Neuronal stem cell (in vitro differentiated cells): Measurements from ENCODE around the gene ARF6.
A peak's percentile ranks its signal among the peaks of the same experiment; 100 is the strongest.

Experiments used
- DNase-seq: peaks from one replicate; pipeline ENCODE4 v3.0.0-alpha.2; 2013; ENCODE audit warnings: low spot score
- H2AFZ ChIP-seq: one replicate; pipeline ENCODE4 v1.6.1; 2013; ENCODE audit warnings: mild to moderate bottlenecking, low read length, inconsistent platforms
- H2AK5ac ChIP-seq: 2 replicates; pipeline ENCODE4 v1.6.1; 2013; ENCODE audit warnings: low read depth, mild to moderate bottlenecking, inconsistent platforms, low read length, moderate library complexity, mixed read lengths
- H2BK120ac ChIP-seq: 2 replicates; pipeline ENCODE4 v1.6.1; 2013; ENCODE audit warnings: low read depth, mild to moderate bottlenecking, inconsistent platforms, low read length, moderate library complexity, mixed read lengths
- H2BK12ac ChIP-seq: one replicate; pipeline ENCODE4 v1.6.1; 2013; ENCODE audit warnings: low read length, inconsistent platforms
- H2BK15ac ChIP-seq: 2 replicates; pipeline ENCODE4 v1.6.1; 2013; ENCODE audit warnings: mild to moderate bottlenecking, low read length, inconsistent platforms, mixed read lengths
- H2BK5ac ChIP-seq: one replicate; pipeline ENCODE4 v1.6.1; 2013; ENCODE audit warnings: inconsistent platforms, mild to moderate bottlenecking, low read length, moderate library complexity
- H3K14ac ChIP-seq: one replicate; pipeline ENCODE4 v1.6.1; 2013; ENCODE audit warnings: low read length, inconsistent platforms
- H3K18ac ChIP-seq: 2 replicates; pipeline ENCODE4 v1.6.1; 2013; ENCODE audit warnings: low read length, inconsistent platforms
- H3K23ac ChIP-seq: 2 replicates; pipeline ENCODE4 v1.6.1; 2013; ENCODE audit warnings: low read depth, mild to moderate bottlenecking, mixed read lengths, low read length, inconsistent platforms; ENCODE audit not compliant: poor library complexity
- H3K27ac ChIP-seq: replicated peaks from 3 replicates; pipeline ENCODE4 v1.5.1; 2013; ENCODE audit warnings: low read length, inconsistent platforms
- H3K27me3 ChIP-seq, 3 experiments: 2 replicates each; pipeline ENCODE4 v1.6.1; 2013; ENCODE audit warnings: low read length in 3 of 3, mild to moderate bottlenecking in 2 of 3, inconsistent platforms in 1 of 3, low read depth in 1 of 3, mixed read lengths in 1 of 3, moderate library complexity in 1 of 3; ENCODE audit not compliant: control insufficient read depth in 3 of 3, insufficient read depth in 3 of 3
- H3K36me3 ChIP-seq, 2 donors: replicated peaks in 1 of 2; 2 replicates each; pipeline ENCODE4 v1.6.1; 2013; ENCODE audit warnings: low read length in 2 of 2; ENCODE audit not compliant: control insufficient read depth in 2 of 2, insufficient read depth in 2 of 2
- H3K4ac ChIP-seq: 2 replicates; pipeline ENCODE4 v1.6.1; 2013; ENCODE audit warnings: inconsistent platforms, mild to moderate bottlenecking, low read length, moderate library complexity
- H3K4me1 ChIP-seq, 2 donors: 1 replicate in 1 of 2; 2 replicates in 1 of 2; pipeline ENCODE4 v1.6.1; 2013; ENCODE audit warnings: low read length in 2 of 2, low read depth in 1 of 2; ENCODE audit not compliant: control insufficient read depth in 2 of 2, insufficient read depth in 1 of 2
- H3K4me2 ChIP-seq: one replicate; pipeline ENCODE4 v1.6.1; 2013; ENCODE audit warnings: mild to moderate bottlenecking, low read length, inconsistent platforms; ENCODE audit not compliant: insufficient read depth, poor library complexity, severe bottlenecking
- H3K4me3 ChIP-seq, 2 donors: 2 replicates each; pipeline ENCODE4 v1.5.1; 2013; ENCODE audit warnings: low read length in 2 of 2, mild to moderate bottlenecking in 2 of 2, inconsistent platforms in 1 of 2, moderate library complexity in 1 of 2
- H3K79me1 ChIP-seq: one replicate; pipeline ENCODE4 v1.6.1; 2013; ENCODE audit warnings: low read depth, mild to moderate bottlenecking, inconsistent platforms, low read length, moderate library complexity
- H3K9ac ChIP-seq: one replicate; pipeline ENCODE4 v1.6.1; 2013; ENCODE audit warnings: mild to moderate bottlenecking, low read depth, low read length, inconsistent platforms; ENCODE audit not compliant: poor library complexity
- H3K9me3 ChIP-seq, 2 donors: replicated peaks in 1 of 2; 2 replicates each; pipeline versions ENCODE3 to v1.6.1; 2013; ENCODE audit warnings: low read length in 2 of 2, mild to moderate bottlenecking in 2 of 2, inconsistent platforms in 1 of 2, low read depth in 1 of 2, mixed read lengths in 1 of 2, moderate library complexity in 1 of 2; ENCODE audit not compliant: control insufficient read depth in 2 of 2, insufficient read depth in 1 of 2
- H4K8ac ChIP-seq: one replicate; pipeline ENCODE4 v1.6.1; 2013; ENCODE audit warnings: low read depth, mild to moderate bottlenecking, inconsistent platforms, low read length, moderate library complexity
- H4K91ac ChIP-seq: one replicate; pipeline ENCODE4 v1.6.1; 2013; ENCODE audit warnings: low read length, low read depth, mild to moderate bottlenecking, inconsistent platforms; ENCODE audit not compliant: poor library complexity
- WGBS, 2 donors: extraction: QIAGEN DNeasy Blood & Tissue Kit; methylation state at CpG; one replicate each; pipeline ENCODE4 v1.1.7; 2013; ENCODE audit warnings: missing lambda C conversion rate in 2 of 2, mixed read lengths in 1 of 2; ENCODE audit not compliant: insufficient read length in 2 of 2, insufficient replicate concordance in 1 of 2; ENCODE audit errors: extremely low coverage in 2 of 2; 5-methylcytosine and 5-hydroxymethylcytosine counted together

ARF6 gene

GRCh38 chr14:49852301-49853157 is 40.4 kb upstream of the ARF6 start, which contains the start of gene NEMF:
TSS of gene NEMF (minus strand) at chr14:49852788. CDS start at chr14:49852753, 35 bp downstream.
- peak within 1 kb of the TSS; percentile 89 for H3K14ac ChIP-seq

GRCh38 chr14:49853158-49853477 is 39.8 kb upstream of the ARF6 start:
- Histone ChIP-seq H3K27ac (no peak overlapping the region), H2BK5ac (no peak overlapping the region)
- no CpG with 5 or more reads among the region's 14 CpGs for WGBS, 2 donors

More at GRCh38 chr14:49852301-49853157, 40.4 kb upstream of the ARF6 start, which contains the start of gene NEMF:
- H4K8ac ChIP-seq = no peak within 1 kb of the TSS
- H3K79me1 ChIP-seq = peaks cover 6% of the 10 kb centered on the region
- H4K91ac ChIP-seq = no peak within 1 kb of the TSS
- H3K36me3 ChIP-seq = peaks cover 7 to 37% of the 10 kb centered on the region in 2 donors
- H3K4me2 ChIP-seq = peak within 1 kb of the TSS; percentile 65
- no CpG with 5 or more reads among the region's 49 CpGs for WGBS, 2 donors
- H3K9me3 ChIP-seq = no peaks in the 10 kb centered on the region
- H3K27me3 ChIP-seq = no peaks in the 10 kb centered on the region
- peak within 1 kb of the TSS; percentile 94 for H2AFZ ChIP-seq
- peak; percentile 89 for DNase-seq
- H3K4me1 ChIP-seq = peaks cover 0 to 5% of the 10 kb centered on the region in 2 donors
- H3K9ac ChIP-seq = peak within 1 kb of the TSS; percentile 97
- peak within 1 kb of the TSS; percentile 88 for H2BK15ac ChIP-seq
- peak within 1 kb of the TSS; percentile 84 to 94 for H3K4me3 ChIP-seq
- peak within 1 kb of the TSS; percentile 39 for H3K27ac ChIP-seq
- peak within 1 kb of the TSS; percentile 92 for H3K23ac ChIP-seq
- peak within 1 kb of the TSS; percentile 98 for H3K18ac ChIP-seq
- H3K4ac ChIP-seq = peak within 1 kb of the TSS; percentile 96
- no peak within 1 kb of the TSS for H2BK5ac ChIP-seq
- H2AK5ac ChIP-seq = peak within 1 kb of the TSS; percentile 44
- H2BK120ac ChIP-seq = no peak within 1 kb of the TSS
- H2BK12ac ChIP-seq = no peak within 1 kb of the TSS

GRCh38 chr14:49853572-49854375 is 39.1 kb upstream of the ARF6 start:
- no peak overlapping the region for H2AK5ac ChIP-seq
- H3K36me3 ChIP-seq = peaks cover 7 to 25% of the 10 kb centered on the region in 2 donors
- H2BK12ac ChIP-seq = no peak overlapping the region
- WGBS, 2 donors = no CpG with 5 or more reads among the region's 27 CpGs
- H3K79me1 ChIP-seq = peaks cover 6% of the 10 kb centered on the region
- H2BK15ac ChIP-seq = no peak overlapping the region
- H4K91ac ChIP-seq = no peak overlapping the region
- DNase-seq = peak; percentile 37
- H3K14ac ChIP-seq = no peak overlapping the region
- H3K27ac ChIP-seq = no peak overlapping the region
- no peak overlapping the region for H3K4ac ChIP-seq
- H4K8ac ChIP-seq = no peak overlapping the region
- H2AFZ ChIP-seq = peak overlapping the region; percentile 94
- no peaks in the 10 kb centered on the region for H3K9me3 ChIP-seq
- peak overlapping the region in 1 of 2 donors; percentile 94 for H3K4me3 ChIP-seq
- no peak overlapping the region for H2BK120ac ChIP-seq
- no peaks in the 10 kb centered on the region for H3K27me3 ChIP-seq
- H3K4me2 ChIP-seq = no peak overlapping the region
- peaks cover 0 to 5% of the 10 kb centered on the region in 2 donors for H3K4me1 ChIP-seq
- H3K23ac ChIP-seq = no peak overlapping the region
- no peak overlapping the region for H3K9ac ChIP-seq
- H3K18ac ChIP-seq = no peak overlapping the region
- no peak overlapping the region for H2BK5ac ChIP-seq

More at GRCh38 chr14:49853158-49853477, 39.8 kb upstream of the ARF6 start:
- H3K23ac ChIP-seq = no peak overlapping the region
- H2AFZ ChIP-seq = peak overlapping the region; percentile 94
- no peak overlapping the region for H2AK5ac ChIP-seq
- H3K27me3 ChIP-seq = no peaks in the 10 kb centered on the region
- peak overlapping the region; percentile 84 to 94 for H3K4me3 ChIP-seq
- no peak overlapping the region for H4K91ac ChIP-seq
- H3K9ac ChIP-seq = no peak overlapping the region
- H3K4me1 ChIP-seq = peaks cover 0 to 5% of the 10 kb centered on the region in 2 donors
- no peak overlapping the region for H3K14ac ChIP-seq
- no peaks in the 10 kb centered on the region for H3K9me3 ChIP-seq
- peak overlapping the region; percentile 65 for H3K4me2 ChIP-seq
- H4K8ac ChIP-seq = no peak overlapping the region
- peaks cover 7 to 31% of the 10 kb centered on the region in 2 donors for H3K36me3 ChIP-seq
- no peak for DNase-seq
- no peak overlapping the region for H2BK120ac ChIP-seq
- H3K4ac ChIP-seq = no peak overlapping the region
- H3K18ac ChIP-seq = no peak overlapping the region
- H2BK12ac ChIP-seq = no peak overlapping the region
- no peak overlapping the region for H2BK15ac ChIP-seq
- H3K79me1 ChIP-seq = peaks cover 6% of the 10 kb centered on the region
